Measurements from ENCODE around the gene ABHD14A.

GRCh38 chr3:51950899-51951298 is 24.0 kb upstream of the ABHD14A start:
- TF ChIP-seq CTCF (IDR thresholded peaks at IDR 0.05; ENCODE audit: low read depth, low read length) (no peak), EZH2phosphoT487 (IDR thresholded peaks at IDR 0.05; ENCODE audit: low read depth) (no peak)

Measured in OCI-LY3 (cell line).